NCI-H446 (cell line): ENCODE data around the gene ZC3H7A.
"Not testable (repeated sequence)": the region's sequence is repeated elsewhere in the genome, so short reads cannot be mapped to it uniquely, and the experiment has no call there.

Source experiments
- DNase-seq, 2 experiments: peaks; one replicate each; lab custom pipeline; 2025; lab: John Stamatoyannopoulos, UW

ZC3H7A gene

GRCh38 chr16:11797166-11797956 lies at the start of gene ZC3H7A:
TSS of gene ZC3H7A (minus strand) at chr16:11797258. CDS start at chr16:11782354, 14,904 bp downstream.
- DNase-seq, result peak; percentile 88 to 96

- no peak for DNase-seq
Measured at GRCh38 chr16:11844499-11844898, 47.4 kb upstream of the ZC3H7A start.

- DNase-seq, result no peak
Measured at GRCh38 chr16:11843861-11844260, 46.8 kb upstream of the ZC3H7A start.

- no peak for DNase-seq
Measured at GRCh38 chr16:11843206-11843605, 46.1 kb upstream of the ZC3H7A start.

GRCh38 chr16:11841026-11841425 lies 44.0 kb upstream of the ZC3H7A start:
- no peak for DNase-seq

- peak in 1 of 2 experiments; percentile 11 for DNase-seq
Measured at GRCh38 chr16:11836650-11837244, 39.7 kb upstream of the ZC3H7A start.

GRCh38 chr16:11835891-11836649 lies 39.0 kb upstream of the ZC3H7A start:
- DNase-seq, result peak in 1 of 2 experiments; percentile 26

- DNase-seq, result peak in 1 of 2 experiments; percentile 5
Measured at GRCh38 chr16:11835309-11835708, 38.3 kb upstream of the ZC3H7A start.

GRCh38 chr16:11833951-11834695 lies 37.1 kb upstream of the ZC3H7A start:
- DNase-seq, result no peak

- no peak for DNase-seq
Measured at GRCh38 chr16:11828696-11829095, 31.6 kb upstream of the ZC3H7A start.

- not testable (repeated sequence) for DNase-seq
Measured at GRCh38 chr16:11825520-11826165, 28.6 kb upstream of the ZC3H7A start.

- DNase-seq, result no peak
Measured at GRCh38 chr16:11824362-11824761, 27.3 kb upstream of the ZC3H7A start.

- DNase-seq, result not testable (repeated sequence)
Measured at GRCh38 chr16:11823645-11824044, 26.6 kb upstream of the ZC3H7A start.

- no peak for DNase-seq
Measured at GRCh38 chr16:11819798-11820197, 22.7 kb upstream of the ZC3H7A start.

- not testable (repeated sequence) for DNase-seq
Measured at GRCh38 chr16:11818970-11819369, 21.9 kb upstream of the ZC3H7A start.

GRCh38 chr16:11816123-11816522 lies 19.1 kb upstream of the ZC3H7A start:
- DNase-seq, result no peak

- not testable (repeated sequence) for DNase-seq
Measured at GRCh38 chr16:11814800-11815199, 17.7 kb upstream of the ZC3H7A start.

GRCh38 chr16:11806721-11807120 lies 9.7 kb upstream of the ZC3H7A start:
- no peak for DNase-seq

- no peak for DNase-seq
Measured at GRCh38 chr16:11805556-11805955, 8.5 kb upstream of the ZC3H7A start.

- DNase-seq, result no peak
Measured at GRCh38 chr16:11801481-11802021, 4.5 kb upstream of the ZC3H7A start.

- DNase-seq, result no peak
Measured at GRCh38 chr16:11800382-11800718, 3.3 kb upstream of the ZC3H7A start.
